GM21786 (cell line): Measurements from ENCODE around the gene NDUFV1.
"Not testable (repeated sequence)": the region's sequence is repeated elsewhere in the genome, so short reads cannot be mapped to it uniquely, and the experiment has no call there.

Experiments used
- ATAC-seq: cut with Tn5 transposase; IDR thresholded peaks from one replicate; pipeline ENCODE4 v1.9.1; 2021; ENCODE audit not compliant: unreplicated experiment

The NDUFV1 gene

DNA sequence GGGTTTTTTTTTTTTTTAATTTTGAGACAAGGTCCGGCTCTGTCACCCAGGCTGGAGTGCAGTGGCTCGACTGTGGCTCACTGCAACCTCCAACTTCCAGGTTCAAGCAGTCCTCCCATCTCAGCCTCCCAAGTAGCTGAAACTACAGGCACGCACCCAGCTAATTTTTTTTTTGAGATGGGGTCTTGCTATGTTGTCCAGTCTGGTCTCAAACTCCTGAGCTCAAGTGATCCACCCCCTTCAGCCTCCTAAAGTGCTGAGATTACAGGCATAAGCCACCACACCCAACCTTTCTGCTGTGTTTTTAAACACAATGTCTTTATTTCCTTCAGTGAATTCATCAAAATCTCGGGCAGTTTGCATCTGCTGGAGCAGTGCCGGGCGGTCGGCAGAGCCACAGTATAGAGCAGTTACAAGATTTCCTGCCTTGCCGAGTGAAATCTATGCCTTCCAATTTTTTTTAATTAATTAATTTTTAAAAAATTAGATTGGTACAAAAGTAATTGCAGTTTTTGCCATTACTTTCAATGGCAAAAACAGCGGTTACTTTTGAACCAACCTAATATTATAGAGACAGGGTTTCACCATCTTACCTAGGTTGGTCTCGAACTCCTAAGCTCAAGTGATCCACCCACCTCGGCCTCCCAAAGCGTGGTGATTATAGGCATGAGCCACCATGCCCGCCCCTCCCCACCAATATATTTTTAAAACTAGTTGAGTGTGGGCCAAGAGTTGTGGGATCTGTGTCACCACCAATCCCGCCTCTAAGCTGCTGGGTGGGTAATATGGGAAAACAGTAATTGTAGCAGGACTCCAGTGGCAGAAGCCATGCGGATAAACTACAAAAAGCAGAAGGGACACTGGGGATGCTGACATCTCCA is 46.5 kb downstream of the NDUFV1 start:
- ATAC-seq, result no peak

DNA sequence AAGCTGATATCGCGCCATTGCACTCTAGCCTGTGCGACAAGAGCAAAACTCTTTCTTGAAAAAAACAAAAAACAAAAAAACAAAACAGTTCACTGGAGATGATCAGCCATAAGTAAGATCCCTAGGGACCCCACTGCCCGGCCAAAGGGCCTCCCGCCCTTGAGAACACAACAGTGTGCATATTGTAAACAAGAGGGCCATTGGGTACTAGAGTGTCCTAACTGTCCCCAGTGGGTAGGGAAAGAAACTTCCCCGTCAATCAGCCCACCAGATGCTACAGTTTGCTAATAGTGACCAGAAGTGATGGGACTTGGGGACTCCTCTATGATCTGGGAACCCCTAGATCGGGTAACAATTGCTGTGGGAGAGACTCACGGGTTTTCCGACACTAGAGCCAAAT is 47.5 kb downstream of the NDUFV1 start:
- ATAC-seq, result no peak

DNA sequence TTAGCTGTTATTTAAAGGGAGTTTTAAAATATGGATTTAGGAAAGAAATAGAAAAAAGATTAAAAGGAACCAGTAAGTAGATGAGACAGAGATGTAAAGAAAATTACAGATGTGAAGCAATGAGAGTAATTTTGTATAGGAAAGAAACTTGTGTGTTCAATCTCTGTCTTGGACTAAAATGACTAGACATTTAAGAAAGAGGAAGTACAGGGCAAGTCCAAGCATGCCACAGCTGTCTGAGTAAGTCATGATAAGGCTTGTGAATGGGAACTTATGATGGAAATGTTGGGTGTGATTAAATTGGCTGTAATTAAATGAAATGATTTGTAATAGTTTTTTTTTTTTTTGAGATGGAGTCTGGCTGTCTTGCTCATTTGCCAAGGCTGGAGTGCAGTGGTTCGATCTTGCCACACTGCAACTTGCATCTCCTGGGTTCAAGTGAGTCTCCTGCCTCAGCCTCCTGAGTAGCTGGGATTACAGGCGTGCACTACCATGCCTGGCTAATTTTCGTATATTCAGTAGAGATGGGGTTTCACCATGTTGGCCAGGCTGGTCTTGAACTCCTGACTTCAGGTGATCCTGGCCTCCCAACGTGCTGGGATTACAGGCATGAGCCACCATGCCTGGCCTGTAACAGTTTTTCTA is 49.7 kb downstream of the NDUFV1 start:
- no peak for ATAC-seq

DNA sequence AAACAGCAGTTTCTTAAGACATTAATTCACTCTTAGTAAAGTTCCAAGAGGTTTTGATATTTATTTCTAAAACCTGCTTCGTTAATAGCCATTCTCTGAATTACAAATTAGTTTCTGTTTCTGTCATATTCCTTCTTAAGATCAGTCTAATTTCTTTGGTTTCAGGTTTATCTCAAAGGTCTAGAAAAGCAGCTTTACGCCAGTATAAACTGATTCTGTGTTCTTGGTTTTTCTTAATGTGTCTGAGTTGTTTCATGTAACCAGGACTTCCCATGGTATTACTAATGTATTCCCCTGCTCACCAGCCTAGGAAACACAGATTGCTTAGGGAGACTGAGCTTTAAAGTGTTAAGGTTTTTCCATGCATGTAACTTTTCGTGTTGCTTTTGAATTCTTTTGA is 50.6 kb downstream of the NDUFV1 start:
- no peak for ATAC-seq

DNA sequence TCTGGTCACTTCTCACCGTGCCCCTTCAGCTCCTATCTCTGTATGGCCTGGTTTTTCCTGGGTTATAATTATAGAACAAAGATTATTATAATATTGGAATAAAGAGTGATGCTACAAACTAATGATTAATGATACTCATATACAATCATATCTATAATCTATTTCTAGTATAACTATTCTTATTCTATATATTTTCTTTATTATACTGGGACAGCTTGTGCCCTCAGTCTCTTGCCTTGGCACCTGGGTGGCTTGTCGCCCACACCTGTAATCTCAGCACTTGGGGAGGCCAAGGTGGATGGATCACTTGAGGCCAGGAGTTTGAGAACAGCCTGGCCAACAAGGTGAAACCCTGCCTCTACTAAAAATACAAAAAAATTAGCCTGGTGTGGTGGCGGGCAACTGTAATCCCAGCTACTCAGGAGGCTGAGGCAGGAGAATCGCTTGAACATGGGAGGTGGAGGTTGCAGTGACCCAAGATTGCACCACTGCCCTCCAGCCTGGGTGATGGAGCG is 53.0 kb downstream of the NDUFV1 start:
- ATAC-seq, result not testable (repeated sequence)

DNA sequence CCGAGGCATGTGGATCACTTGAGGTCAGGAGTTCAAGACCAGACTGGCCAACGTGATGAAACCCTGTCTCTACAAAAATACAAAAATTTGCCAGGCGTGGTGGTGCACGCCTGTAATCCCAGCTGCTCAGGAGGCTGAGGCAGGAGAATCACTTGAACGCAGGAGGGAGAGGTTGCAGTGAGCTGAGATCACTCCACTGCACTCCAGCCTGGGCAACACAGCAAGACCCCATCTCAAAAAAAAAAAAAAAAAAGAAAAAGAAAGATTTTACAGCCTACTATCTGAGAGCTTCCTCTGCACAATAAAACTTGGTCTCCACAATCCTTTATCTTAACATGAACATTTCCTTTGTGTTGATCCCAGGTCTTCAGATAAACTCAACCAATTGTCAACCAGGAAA is 54.0 kb downstream of the NDUFV1 start:
- ATAC-seq, result not testable (repeated sequence)
